ENCODE measurements around the gene BICC1.

Gene BICC1

DNA sequence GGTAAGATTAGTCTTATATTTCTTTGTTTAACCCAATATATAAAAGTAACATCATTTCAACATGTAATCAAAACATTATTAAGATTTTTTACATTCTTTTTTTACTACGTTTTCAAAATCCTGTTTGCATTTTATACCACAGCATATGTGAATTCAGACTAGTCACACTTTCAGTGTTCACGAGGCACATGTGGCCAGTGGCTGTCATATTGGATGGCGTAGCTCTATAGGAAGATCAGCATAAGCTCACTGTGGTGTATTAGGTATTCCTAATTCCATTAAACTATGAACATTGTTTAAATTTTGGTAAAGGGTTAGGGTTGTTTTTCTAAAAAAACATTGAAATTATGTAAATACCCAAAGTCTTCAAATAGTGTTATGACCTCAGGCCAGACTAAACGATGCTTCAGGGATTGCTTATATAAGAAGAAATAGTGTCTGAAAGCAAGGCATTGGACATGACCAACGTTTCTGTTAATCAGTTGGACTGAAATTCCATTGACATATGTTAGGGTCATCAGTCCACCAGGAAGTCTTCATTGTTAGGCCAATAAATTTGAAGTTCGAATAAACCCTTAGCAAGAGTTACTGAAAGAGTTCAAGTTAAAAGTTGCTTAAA, 97.0 kb downstream of the BICC1 start:
- DNase-seq: no peak

DNA sequence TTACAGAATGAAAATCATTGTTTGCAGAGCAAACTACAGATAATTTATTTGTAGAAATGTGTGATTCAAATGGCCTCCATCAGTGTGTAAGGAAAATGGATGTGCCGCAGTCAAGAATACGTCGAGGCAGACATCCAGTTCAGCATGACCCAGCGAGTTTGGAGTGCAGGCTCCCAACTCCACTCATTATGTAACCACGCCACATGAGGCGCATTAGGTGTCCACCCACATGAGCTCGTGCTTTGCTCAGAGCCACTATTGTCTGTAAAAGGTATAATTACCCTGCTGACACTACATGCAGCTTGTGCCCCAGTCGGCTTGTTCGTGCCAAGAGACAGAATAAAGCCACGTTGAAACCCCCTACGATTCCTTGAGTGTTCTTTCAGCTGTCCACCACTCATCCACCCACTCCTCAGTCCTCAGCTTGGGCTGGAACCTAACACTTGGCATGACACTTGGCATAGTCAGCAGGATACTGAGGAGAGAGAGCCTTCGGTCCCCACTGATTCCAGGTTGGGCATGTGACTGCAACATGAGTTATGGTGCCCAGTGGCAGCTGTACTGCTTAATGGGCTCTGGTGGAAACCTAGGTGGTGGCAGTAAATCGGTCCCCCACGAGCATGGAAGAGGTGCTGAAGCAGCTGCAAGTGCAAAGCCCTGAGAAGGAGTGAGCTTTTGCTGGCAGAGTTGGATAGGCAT, 102.7 kb downstream of the BICC1 start:
- no peak for DNase-seq

DNA sequence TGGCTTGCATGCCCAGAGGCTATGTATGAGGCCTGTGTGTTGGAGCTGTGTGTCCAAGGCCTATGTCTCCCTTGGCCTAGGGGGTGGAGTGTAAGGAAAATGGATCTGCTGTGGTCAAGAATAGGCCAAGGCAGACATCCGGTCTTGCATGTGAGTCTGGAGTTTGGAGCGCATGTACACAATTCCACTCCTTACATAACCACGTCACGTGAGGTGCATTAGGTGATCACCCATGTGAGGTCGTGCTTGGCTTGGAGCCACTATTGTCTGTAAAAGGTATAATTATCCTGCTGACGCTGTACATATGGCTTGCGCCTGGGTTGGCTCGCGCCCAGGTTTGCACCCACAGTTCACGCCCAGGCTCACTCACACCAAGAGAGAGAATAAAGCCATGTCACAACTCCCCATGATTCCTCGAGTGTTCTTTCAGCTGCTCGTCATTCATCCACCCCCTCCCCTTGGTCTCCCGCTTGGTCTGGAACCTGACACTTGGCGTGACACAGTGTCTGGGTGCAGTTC, 105.5 kb downstream of the BICC1 start:
- DNase-seq: no peak

DNA sequence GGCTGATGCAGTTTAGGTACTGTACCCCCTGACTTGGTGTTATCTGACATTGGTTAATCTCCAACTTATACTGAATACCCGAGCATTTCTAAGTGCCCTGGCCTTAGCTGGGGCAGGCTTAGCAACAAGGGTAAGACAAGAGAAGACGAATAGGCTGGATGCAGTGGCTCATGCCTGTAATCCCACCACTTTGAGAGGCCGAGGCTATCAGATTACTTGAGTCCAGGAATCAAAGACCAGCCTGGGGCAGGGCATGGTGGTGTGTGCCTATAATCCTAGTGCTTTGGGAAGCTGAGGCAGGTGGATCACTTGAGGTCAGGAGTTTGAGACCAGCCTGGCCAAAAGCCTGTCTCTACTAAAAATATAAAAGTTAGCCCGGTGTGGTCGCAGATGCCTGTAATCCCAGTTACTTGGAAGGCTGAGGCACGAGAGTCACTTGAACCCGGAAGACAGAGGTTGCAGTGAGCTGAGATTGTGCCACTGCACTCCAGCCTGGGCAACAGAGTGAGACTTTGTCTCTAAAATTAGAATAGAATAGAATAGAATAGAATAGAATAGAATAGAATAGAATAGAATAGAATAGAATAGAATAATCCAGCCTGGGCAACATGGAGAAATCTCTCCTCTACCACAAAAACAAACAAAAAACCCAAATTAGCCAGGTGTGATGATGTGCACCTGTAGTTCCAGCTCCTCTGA, 108.9 kb downstream of the BICC1 start:
- no peak for DNase-seq

DNA sequence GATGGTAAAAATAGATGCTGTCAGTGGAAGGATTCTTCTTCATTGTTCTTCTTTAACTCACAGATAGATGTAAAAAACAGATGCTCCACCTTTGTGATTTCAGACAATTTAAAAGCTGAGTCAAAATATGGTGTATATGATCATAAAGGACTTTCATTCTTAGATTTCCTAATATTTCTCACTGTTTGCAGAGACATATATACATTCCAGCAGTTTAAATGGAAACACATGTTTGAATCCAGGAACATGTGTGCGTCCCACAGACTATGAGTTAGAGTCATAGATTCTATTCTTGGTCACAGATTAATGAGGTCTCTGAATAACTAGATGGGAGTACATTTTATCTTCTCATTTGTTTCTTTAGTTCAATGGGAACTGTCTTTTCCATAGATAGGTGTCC, 109.6 kb downstream of the BICC1 start:
- no peak for DNase-seq

DNA sequence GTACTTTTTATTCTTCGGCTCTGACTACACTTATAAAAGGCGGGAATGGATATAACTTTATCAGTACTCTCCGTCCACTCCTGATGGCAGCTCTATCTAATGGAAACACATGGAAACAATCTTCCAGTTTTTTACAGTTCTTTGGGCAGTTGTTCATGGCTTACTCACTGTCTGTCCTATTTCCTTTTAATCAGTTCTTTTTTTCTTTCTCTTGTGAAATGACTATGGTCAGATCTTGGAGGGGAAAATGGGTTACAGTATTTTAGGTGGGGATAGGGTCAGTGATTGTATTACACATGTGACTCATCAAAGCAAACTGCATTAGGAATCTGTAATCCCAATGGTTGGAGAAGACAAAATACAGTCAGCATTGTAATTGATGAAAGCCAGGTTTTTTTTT, 112.4 kb downstream of the BICC1 start:
- DNase-seq: no peak

DNA sequence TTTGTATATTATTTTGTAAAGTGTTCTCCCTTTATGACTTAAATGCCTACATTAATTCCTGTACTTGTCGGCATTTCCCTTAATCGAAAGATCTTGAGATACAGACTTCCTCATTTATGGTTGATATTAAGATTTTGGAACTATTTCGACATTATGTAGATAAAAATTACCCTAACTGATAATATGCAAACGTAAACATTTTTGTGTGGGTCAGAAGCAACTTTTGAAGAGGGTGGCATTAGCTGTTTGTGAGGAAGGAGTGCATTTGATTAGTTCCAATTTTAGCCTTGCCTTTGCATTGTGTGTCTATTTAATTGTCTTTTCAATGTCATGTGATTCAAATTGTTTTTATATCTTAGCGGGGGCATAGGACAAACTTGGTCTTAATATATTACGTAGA, 114.7 kb downstream of the BICC1 start:
- no peak for DNase-seq

DNA sequence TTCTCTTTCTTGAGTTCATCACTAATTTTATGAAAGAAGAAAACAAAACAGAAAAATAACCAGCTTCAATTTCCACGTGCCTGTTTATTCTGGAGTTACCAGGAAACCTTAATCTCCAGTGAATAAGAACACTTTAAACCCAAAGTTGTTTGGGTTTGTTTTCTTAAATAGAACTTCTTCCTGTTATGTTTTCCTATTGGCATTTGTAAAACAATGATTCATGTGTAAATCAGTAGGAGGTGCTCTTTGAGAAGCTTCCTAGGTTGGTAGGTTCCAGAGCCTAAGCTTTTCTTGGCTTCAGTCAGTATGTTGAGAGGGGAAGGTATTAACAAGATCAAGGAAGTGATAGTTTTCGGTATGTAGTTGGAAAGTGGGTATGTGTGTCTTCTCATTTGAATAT, 119.0 kb downstream of the BICC1 start:
- no peak for DNase-seq

DNA sequence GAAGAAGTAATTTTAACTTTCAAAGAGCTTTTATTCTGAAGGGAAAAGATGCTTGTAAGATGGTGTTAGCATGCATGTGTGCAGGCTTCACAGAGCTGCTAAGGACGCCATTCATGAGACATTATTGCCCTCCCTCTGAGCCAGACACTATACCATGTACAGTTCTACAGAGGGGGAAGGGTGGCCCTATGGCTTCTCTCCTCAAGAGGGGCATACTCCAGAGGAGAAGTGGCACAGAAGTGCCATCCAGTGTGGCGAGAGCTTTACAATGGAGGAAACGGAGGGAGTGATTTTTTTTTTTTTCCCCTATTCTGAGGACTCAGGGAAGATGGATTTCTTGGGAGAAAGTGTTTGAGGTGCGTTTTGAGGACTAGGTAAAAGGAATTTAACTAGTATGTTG, 119.5 kb downstream of the BICC1 start:
- DNase-seq: no peak

DNA sequence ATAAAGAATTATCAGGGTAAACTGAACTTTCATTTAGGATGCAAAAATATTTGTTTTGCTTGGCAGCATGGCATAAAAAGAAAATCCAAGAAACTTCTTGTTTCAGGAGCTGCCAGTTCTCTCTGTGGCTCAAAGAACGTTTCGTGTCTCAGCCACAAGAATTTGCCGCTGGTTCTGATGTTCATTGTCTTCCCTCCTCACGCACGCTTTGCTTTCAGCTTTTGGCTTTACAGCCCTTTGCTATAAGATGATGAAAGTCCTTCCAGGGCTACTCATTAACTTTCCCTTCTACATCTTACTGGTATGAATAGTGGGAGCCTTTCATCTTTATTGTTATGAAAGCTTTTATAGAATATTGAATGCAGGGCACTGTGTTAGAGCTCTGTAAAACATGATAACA, 124.7 kb downstream of the BICC1 start:
- DNase-seq: no peak

DNA sequence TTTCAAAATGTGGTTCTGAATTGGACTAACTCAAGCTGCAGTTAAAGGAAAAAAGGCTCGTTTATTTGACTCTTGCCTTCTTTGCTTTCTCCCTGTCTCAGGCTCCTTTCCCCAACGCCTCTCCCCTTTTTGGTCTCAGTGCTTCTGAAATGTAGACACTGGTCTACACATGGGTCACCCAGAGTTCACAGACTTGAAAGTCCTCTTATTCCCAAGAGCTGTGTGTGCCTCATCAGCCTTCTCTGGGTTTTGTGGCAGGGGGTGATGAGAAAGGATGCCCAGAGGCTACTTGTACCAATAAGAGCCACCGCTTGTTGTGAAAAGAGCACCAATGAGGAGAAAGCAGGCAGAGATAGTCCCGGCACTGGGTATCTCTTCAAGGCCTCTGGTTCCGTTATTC, 125.7 kb downstream of the BICC1 start:
- DNase-seq: no peak

DNA sequence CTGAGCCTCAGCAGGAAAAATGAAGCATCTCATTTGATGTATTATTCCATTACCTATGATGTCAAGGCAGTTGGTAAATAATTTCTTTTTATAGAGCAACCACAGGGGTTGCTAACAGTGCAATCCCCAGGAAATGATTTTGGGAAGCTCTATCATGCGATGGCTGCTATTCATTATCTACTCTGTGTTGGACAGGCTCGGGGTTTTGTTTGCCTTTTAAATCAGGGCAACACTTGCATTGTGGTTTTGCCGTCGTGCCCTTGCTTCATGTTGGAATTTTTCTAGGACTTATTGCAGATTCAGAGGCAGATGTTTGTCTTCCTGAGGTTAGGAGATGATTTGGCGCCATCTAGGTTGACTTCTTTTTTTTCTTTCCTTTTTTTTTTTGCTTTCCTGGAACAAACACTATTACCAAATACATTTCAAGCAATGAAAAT, 128.4 kb downstream of the BICC1 start:
- no peak for DNase-seq

DNA sequence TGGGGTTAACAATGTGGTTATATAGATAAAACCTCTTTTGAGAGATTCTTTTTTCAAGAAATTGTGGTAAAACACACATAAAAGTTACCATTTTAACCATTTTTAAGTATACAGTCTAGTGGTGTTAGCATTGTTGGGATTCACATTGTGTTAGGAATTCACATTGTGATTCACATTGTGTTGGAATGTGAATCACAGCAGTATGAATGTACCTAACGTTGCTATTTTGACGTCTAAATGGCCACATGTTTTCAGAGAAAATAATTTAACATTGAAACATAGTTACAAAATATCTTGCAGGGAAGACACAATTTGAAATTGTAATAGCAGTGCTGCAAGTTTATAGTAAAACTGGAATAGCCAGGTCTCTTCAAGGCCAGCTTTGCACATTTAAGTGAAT, 129.0 kb downstream of the BICC1 start:
- no peak for DNase-seq

DNA sequence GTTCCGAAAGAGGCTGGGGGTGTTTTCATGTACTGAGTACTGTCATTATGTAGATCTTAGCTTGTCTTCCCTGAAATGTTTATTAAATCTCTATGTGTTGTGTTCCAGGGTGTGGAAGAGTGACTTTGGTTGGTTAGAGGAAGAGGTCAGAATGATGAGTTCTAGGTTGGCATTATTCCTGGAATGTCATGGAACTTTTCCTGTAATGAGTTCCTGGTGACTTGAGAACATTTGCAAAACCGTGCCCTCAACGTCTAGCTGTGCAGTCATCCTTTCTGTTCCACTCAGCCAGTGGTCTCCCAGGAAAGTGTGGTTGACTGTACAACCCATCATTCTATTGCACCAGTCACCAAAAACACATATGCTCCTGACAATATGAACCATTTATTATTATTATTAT, 129.6 kb downstream of the BICC1 start:
- DNase-seq: no peak

DNA sequence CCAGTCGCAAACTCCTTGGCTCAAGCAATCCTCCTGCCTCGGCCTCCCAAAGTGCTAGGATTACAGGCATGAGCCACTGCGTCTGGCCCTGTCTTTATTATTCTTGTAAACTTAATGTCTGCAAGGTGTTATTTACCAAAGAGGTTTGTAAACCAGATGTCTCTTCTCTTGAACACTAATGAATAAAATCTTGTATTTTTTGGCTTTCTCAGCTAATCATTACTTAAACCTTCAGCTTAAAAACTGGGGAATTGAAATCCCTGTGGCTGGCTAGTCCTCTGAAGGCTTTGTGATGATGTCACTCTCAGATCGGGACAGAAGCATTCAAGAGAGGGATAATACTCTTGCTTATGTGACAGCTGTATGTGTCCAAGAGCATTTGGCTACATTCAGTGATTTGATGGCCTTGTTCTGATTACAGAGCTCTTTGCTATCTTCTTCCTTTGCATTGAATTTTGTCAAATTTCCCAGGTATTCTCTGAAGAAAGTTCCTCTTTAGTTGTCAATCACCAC, 130.3 kb downstream of the BICC1 start:
- DNase-seq: no peak

DNA sequence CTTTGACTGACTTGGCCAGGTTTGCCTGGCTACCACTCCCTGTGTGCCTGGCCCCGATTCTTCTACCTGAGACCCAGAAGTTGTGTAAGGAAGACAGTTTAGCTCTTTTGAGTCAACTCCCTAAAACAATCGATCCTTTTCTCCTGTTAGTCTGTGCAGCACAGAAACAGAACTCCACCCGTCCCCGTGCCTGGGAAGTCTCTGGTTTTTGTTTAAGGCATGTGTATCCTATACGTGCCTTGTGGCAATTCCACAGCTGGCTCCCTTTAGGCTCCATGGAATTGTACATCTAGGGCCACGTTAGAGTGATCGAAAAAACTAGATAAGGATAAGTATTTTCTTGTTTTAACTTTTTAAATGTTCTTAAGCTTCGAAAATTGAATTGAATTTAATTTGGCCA, 131.6 kb downstream of the BICC1 start:
- DNase-seq: no peak

DNA sequence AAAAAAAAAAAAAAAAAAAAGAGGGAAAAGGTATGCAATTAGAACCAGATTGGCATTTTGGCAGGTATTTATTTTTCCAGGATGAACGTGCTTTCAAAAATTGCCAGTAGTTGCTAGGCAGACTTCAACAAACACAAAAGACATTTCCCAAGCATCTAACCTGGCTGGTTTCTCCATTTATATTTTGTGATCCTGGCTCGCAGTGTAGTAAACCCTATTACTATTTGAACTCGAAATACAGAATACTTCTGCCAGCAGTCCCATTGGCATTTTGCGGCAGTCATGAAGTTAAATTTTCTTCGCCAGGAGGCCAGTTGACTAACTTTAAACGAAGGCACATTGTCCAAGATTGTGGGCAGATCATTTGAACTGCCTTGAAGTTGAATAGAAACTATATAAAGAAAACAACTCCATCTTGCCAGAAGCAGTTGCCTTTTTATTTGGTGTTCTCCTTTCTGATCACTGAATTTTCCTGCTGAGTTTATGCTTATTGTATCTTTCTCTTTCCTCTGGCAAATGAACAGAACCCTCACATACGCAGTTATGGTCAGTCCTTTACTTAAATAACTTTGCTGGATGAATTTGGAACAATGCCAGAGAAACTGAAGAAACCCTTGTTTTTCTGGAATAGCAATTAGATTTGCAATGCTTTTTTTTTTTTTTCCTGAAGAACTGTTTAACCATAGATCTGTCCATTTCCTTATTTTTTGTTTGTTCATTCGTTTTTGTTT, 132.9 kb downstream of the BICC1 start:
- no peak for DNase-seq

DNA sequence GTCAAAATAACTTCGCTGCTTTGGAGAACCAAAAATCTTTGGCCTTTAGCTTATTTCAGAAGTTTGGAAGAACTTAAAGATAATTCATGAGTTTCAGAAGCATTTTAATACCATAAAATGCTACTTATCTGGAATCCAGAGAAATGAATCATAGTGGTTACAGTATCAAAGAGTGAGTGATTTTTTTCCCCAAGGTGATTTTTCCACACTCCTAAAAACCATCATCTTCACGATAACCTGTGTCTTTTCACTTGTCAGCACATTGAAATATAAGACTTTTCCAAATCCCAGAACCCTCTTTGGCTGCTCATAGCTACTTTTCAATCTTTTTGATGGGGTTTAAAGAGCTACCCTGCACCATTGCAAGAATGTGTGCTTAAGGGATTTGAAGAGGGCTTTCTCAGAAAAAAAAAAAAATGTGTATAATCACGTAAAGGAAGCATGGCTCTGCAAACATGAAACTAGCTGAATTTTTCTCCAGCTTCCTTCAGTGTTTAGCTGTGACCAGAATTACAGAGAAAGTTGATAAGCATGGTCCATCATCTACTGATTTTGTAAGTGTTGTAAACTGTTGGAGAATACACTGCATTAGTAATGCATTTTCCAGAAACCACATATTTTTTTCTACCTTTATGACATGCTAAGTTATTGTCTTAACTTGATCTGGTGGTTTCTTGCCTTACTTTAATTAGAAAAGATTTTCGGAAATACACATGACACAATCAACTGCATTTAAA, 134.9 kb downstream of the BICC1 start:
- no peak for DNase-seq

DNA sequence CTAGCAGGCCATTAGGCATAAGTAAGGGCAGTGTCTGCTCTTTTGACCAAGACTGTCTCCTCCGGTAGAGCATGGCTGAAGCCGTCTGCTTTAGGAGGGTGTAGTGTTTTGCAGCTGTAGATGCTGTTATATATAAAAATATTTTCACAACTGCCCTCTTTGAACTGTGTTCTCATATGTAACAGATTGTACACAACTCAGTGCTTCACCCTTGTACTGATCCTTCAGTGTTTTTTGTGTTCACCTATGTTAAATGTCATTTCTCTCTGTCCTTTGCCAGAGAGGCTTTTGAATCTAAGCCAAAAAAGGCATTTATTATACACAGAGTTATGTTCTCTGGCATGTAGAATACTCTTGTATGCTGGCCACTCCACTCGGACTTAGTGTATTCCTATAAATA, 135.5 kb downstream of the BICC1 start:
- no peak for DNase-seq

DNA sequence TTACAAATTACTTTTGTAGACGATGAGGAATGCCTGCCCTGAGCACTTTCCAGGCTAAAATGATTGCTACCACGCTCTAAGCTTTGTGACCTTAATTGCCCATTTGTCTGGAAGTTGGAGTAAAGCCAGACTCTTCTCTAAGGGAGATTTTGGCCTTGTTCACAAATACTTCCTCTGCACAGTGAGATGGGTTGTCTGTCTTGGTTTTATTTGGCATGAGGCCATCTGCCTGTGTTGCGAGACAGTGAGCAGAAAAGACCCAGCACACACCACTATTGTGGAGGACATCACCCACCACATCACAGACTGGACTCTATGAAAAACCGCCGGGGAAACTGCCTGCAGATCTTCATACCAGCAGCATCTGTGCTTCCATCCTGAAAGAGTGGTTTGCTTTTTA, 138.4 kb downstream of the BICC1 start:
- DNase-seq: no peak

DNA sequence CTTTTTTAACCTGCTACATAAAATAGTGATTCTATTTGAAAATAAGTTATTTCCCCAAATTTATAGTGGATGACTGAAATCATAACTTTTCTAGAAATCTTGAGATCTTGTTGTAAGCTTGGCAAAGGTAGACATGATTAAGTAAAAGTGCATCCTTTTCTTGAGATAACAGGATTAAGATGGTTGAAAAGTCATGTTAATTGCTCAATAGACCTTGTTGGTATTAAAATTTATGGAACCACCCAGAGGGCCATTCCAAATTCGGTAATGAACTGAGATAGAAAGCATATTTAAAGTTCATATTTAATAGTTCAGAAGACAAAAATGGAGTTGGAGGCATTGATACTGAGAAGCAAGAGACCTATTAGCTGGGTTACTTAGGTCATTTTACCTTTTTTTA, 139.1 kb downstream of the BICC1 start:
- DNase-seq: no peak

DNA sequence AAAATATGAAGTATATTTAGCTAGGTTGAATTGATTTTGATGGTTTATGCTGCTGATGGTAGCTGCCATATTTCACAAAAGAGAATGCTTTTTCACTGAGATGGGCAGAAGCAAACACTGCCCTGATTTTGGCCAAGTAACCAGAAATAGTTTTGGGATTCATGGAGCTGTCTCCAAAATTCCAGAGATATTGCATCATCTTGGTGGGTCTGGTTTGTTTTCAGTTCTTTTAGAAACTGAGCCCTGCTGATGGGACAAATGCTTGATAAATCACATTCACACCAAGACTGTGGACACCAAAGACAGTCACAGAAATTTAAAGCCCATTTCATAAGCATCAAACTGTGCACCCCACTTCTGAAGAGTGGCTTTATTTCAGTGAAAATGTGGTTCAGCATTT, 140.5 kb downstream of the BICC1 start:
- DNase-seq: no peak
